Stimulated activated CD8-positive, alpha-beta memory T cell treated with anti-CD3 and anti-CD28 coated beads, Interleukin-7, amount 100 ng/mL, for 24 hours (primary cell): ENCODE data around the gene CATSPERB.
"Not testable (repeated sequence)": the region's sequence is repeated elsewhere in the genome, so short reads cannot be mapped to it uniquely, and the experiment has no call there.

Source experiments
- DNase-seq: peaks from one replicate; pipeline ENCODE4 v3.0.0-alpha.2; 2020; ENCODE audit warnings: low read depth

CATSPERB gene, protein sequence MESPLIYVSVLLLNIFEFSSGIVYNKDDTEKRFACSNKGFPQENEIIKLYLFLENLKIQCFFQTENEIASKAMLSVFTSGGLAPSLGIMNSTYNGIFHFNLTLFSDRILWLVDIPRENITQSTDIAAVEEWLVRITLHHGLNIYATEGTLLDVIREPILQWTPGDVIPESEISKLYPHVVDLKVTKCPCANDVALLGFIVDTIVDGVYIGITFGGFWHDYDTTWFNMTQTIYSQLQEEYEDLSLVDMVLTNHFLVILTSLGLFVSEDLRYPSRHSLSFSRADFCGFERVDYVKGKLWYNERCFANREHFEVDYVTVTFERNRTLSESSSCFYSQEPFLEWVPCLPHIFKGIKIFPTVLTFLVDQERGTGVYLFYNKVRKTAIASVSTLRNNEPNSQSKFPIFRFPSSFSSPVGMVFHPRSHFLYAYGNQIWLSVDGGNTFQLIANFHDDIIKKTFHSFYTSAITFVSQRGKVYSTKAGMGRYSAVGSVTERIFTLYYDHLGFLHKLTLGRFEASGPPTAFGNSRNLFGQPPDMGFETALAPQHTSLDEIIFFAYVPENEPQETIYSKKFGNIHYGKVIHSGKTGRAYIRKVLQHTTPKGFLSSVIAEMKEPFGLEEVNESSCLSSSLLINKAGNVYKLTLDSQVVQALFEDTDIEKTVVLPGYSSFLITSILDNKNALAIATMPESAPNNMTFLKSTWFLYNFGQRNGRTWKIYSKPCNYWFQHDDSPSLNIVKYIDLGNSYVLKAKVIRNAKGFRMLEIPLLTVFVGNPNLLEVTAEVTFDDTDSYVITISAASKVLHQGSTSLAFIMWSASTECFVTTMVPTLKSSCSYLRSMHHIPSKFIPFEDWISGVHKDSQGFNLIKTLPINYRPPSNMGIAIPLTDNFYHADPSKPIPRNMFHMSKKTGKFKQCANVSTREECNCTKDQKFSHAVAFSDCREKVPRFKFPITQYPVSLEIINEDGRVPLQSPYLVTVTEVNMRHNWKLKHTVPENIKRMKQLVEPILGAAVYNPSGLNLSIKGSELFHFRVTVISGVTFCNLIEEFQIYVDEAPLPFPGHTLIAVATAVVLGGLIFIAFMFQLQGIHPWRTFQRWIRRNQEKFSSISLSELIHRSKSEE

DNA sequence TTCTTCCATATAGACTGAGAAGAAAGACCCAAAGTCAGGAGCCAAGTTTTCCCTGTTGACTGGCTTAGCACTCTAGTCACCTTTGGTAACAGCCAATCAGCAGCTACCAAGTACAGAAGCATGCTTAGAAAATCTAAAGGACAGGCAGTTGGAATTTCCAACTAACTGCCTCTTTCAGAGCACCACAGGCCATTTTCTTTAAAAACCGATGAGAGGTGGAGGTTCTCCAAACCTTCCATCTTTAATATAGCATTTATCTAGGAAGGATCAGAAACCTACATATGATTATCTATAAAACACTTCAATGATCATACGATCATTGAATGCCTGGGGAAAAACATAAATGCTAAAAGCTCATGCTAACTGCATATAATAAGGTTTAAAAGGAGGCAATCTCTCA is at the start of gene CATSPERB:
CATSPERB (minus strand) TSS at position 101 of the 400 bp plus-strand sequence. CDS start 2,607 bp downstream, outside the sequence.
- DNase-seq, result no peak

DNA sequence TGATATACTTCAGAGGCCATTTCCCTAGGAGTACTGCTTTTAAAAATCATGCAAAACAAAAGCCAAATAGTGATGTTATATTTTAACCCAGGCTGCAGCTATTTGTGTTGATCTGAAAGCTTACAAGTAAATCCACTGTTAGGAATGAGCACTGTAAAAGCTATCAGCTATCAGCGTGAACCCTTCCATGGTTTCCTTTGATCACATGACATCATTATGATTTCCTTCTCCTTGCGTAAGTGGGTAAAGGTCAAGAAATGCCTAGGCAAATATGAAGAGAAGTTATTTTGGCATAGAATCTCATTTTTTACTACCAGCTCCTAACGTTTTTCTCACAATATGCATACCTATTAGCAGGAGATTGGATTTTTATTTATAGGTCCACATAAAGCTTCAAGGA is 48.6 kb upstream of the CATSPERB start:
- no peak for DNase-seq

DNA sequence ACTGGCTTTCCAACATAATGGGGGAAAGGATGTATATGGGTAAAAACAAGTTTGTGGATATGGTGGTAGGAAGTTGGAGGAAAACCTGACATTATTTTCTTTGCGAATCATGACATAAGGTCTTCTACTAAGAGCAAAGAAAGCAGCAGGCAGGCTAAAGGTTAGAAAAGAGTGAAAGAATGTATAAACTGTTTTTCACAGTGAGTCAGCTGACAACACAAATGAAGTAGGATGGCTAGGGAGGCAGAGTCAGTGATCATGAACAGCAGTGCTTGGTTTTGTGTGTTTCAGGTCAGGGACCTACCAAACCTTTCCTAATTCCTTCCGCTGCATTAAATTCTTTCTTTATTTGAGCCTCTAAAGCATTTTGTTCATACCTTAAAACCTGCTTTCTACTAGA is 46.3 kb upstream of the CATSPERB start:
- DNase-seq, result no peak

DNA sequence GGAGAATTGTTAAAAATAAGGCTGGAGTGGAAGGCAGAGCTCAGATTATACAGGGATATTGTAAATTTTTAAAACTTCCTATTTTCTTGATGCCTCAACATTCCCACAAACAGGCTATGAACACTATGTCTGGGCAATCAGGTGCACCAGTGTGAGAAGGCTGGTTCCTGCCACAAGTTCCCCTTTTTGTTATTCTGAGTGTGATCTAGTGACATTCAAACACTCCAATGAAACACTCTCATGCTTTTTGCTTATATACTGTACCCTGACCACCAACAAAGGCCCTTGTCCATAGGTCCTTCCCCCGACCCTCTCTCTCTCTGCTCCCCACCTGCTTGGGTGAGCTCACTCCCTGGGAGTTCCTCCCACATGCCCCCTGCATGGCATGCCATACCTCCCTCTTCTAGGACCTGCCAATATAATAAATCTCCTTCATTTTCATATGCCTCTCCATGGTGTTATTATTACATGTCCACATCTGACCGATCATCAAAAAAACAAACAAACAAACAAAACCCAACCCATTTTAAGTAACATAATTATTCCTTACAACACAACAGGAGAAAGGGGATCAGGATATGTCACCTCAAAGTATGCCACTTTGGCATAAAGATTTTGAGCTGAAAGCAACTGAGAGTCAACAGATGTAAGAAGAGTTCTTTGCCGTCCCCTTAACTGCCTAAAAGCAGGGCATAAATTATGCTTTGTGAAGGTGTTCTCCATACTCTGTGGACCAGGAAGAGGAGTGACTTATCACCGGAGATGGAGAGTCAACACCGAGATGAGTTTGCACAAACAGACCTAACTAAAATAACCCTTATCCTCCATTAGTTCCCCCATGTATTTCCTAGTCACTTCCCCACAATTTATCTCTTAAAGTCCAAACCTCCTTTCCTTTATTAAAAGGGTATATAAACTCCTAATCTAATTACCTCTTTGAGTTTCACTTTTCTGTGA is 42.5 kb upstream of the CATSPERB start:
- no peak for DNase-seq

DNA sequence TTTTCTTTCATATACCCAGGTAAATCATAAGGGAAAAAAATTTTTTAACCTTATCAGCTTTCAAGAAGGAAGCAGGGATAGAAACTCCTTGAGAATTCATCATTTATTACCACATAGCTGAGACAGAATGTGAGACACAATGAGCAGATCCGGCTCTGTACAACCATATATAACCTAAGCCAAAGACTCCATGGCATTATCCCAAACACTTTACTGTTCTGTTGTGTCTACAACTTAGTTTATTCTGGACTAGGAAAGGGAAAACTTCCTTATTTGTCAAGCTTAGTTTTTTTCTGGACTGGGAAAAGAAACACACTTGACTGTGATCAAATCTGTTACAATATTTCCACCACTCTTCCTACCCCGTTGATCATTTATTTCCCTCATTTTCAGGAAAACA is 38.3 kb upstream of the CATSPERB start:
- DNase-seq, result no peak

DNA sequence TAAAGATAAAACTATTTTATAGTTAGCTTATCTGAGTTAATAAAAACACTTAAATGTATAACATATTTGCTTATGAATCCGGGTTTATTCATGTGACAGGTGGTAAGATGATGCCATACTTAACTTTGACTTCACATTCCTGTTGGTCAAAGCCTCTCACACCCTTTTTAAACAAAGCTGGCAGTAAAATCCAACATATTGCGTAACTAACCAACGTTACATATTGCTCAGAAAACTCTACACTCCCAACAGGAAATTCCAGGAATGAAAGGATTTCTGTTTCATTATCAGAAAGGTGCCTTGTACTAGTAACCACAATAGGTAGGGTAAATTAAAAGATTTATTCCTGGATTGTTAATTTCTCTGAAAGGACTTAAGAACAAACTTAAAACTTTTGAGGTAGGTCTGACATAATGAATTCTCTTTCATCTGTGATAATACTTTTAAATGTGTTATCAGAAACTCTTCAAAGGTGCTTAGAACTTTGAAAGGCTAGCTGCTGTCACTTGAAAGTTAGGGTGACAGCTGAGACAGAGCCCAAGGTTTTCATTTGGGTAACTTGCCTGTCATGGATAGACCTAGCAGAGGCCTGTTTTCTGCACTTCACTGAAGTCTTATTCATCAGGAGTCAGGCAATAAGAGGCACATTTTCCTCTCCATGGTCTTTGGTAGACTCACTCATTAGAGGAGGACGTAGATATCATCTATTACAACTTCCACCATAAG is 23.8 kb upstream of the CATSPERB start:
- DNase-seq, result no peak

DNA sequence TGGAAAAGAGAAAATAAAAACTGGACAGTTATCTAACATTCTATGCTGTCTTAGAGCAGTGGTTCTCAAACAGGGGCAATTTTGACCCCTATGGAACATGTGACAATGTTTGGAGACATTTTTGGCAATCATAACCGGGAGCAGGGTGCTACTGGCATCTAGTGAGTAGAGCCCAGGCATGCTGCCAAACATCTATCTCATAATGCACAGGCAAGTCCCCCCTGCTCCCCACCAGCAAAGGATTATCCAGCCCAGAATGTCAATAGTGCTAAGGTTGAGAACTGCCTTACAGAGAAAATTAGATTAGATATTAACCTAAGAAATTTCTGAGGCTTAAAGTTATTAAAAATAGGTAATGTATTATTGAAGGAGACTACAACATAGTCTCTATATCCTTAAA is 22.9 kb upstream of the CATSPERB start:
- DNase-seq, result no peak

DNA sequence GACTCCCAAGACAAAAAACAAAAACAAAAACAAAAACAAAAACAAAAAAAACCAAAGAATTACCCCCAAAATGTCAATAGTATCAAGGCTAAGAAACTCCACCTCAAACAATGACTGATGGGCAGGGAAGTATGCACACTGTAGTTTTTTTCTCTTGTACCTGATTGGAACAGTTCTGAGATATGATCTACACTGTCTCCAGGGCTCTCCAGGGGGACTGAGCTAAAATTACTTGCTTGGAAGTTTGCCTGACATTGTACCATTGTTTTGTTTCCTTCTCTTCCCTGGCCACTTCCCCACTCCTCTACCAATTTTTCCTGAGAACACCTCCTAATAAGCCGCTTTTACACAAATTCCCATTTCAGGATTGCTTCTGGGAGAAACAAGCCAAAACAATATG is 22.3 kb upstream of the CATSPERB start:
- no peak for DNase-seq

DNA sequence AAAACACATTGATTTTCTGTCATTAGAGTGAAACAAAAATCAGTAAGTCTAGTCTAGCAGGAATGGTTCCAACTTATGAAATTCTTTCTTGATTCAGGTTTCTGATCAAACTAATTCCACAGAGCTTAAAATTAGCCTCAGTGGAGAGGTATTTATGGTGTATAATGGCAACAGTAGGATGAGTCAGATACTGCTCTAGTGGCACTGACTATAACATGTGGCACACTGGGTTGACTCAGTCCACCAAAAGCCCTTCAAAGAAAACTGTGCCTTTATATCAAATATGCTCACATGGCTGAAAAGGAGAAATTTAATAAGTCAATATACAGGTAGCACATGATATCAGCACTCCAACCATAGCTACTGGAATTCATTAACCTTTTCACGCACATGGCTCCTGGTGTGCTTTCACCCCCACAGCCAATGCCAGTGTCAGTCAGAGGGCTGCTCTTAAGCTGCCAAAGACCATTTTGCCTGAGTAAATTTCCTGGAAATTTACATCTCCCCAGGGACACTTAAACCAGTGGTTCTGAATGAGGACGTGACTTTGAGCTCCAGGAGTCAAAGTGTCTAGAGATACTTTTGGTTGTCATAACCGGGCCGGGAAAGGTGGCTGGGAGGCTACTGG is 21.7 kb upstream of the CATSPERB start:
- DNase-seq, result no peak

DNA sequence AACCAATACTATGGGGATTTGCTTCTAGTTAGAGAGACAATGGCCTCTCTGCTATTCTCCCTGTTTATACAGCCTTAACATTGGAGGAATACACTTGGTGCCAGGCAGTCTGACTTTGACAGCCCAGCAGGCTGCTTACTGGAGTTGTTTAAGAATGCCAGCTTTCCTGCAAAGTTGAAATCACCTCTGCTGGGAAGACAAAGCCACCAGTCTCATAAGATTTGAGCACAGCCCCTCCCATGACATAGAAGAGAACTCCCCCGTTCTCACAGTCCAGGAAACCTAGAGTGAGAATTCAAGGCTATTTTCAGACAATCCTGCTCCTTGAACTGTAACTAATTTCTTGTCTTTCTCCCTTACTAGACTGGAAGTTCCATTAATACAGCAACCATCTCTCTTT is 21.1 kb upstream of the CATSPERB start:
- DNase-seq, result no peak

DNA sequence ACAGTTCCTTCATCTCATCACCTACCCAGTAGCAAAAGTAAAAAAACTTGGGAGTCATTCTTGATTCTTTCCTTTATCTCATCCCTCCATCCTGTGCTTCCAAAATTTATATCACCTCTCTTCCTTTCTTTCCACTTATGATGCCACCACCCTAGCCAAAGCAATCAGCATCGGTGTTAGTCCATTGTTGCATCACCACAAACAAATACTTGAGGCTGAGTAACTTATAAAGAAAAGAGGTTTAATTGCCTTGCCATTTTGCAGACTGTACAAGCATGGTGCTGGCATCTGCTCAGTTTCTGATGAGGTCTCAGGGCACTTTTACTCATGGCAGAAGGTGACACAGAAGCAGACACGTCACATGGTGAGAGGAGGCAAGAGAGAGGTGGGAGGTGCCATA is 19.8 kb upstream of the CATSPERB start:
- no peak for DNase-seq

DNA sequence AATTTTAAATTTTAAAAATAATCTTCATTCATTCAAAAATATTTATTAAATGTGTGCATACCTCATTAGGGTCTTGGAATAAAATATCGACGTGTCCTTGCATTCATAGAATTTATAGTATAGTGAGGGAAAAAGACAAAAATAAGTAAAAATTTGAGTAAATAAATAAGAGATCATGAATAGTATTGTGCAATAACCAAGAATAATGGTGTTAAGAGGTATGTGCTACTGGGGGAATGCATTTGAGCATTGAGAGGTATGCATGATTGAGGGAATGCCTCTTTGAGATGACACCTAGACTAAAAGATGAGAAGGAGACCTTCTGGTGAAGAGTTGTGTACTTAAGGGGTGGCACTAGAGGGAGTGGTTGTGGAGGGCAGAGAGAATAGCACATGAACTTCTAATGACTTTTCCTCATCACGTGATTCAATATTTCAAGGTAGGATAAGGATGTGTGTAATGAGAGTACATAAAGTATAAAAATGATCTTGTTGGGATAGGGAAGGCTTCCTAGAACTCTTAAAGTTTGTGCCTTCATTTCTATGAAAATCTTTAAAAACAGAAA is 18.8 kb upstream of the CATSPERB start:
- no peak for DNase-seq

DNA sequence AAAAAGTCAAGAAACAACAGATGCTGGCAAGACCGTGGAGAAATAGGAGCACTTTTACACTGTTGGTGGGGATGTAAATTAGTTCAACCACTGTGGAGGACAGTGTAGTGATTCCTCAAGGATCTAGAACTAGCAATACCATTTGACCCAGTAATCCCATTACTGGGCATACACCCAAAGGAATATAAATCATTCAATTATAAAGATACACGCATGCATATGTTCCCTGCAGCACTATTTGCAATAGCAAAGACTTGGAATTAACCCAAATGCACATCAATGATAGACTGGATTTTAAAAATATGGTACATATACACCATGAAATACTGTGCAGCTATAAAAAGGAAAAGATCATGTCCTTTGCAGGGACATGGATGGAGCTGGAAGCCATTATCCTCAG is 18.0 kb upstream of the CATSPERB start:
- DNase-seq, result no peak

DNA sequence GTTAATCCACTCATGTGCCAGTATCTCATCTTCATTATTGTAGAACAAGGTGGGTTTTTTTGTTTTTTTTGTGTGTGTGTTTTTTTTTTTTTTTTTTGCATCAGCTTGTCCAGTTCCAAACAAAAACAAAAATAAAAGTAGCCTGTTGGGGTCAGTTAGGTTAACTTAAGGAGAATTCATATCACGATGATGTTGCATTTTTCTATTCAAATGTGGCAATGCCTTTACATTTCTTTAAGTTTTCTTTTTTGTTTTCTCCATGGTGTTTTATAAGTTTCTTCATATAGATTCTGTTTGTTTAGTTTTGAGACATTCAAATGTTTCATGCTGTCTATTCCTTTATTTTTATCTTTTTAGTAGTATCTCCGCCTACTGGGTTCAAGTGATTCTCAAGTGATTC is 16.2 kb upstream of the CATSPERB start:
- no peak for DNase-seq

DNA sequence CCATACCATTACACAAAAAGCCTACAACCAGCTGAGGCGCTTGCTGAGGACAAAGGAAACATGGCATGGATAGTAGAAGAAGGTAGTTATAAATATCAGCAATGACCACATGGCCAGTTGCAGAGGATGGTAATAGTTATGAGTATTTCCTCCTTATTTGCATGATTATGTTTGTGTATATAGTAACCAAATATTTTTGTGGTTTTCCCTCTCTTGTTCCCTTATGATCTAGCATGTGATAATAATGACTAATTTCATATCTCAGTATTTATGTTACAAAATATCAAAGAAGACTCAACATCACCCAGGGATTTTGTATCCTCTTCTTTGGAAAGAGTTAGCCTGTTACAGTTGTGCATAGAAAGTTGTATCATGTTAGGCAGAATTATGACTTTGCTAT is 13.5 kb upstream of the CATSPERB start:
- no peak for DNase-seq

DNA sequence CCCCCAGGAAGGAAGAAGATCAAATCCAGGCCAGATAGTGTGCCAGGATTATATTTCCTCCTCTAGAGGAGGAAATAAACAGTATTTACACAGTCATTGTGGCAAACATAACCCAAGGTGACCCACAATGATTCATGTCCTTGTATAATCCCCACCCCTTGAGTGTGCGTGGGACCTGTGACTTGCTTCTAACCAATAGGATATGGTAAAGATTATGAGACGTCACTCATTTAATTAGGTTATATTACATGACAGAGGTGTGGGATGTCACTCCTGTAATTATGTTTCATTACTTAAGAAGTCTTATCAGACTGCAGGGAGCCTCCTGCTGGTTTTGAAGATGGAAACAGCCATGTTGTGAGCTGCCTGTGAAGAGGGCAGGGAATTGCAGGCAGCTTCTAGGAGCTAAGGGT is 12.2 kb upstream of the CATSPERB start:
- DNase-seq, result no peak

DNA sequence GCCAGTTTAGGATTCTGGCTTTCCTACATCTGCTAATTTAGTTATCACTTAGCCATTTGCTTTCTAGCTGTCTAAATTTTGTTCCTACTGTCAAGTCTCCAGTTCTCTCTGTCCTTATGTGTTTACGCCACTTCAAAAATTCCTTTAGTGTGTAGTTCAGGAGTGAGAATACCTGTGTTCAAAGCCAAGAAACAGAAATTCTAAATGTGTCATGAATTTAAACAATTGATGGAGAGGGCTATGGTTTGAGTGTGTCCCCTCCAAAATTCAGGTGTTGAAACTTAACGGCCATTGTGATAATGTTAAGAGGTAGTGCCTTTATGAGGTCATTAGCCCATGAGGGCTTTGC is 11.4 kb upstream of the CATSPERB start:
- DNase-seq, result no peak

DNA sequence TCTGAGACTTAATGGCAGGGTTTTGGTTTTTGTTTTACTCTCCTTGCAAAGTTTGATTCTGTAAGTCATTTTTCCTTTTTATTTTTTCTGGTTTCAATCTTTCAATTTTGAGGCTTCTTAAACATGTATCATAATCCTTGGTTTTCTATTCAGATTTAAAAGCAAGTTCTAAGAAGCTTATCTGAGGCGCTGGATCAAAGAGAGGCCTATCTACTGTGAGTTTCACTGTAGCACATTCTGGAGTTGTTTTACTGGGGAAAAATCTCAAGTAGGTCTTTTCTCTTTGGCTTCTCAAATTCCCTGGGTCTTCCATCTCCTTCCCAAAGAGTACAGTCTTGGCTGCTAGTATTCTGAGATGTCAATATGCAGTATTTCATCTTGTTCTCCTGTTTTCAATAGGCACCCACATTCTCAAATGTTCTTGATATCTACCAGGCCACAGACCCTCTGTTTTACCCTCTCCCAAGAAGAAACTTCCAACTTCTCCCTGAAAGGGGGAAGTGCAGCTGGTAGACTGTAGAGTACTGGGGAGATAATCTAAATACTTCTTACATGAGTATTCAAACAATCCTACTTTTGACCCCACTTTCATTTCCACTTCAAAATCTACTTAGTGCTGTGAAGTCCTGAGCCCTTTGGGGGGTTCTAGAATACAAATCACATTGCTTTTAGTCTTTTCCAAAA is 10.9 kb upstream of the CATSPERB start:
- no peak for DNase-seq

DNA sequence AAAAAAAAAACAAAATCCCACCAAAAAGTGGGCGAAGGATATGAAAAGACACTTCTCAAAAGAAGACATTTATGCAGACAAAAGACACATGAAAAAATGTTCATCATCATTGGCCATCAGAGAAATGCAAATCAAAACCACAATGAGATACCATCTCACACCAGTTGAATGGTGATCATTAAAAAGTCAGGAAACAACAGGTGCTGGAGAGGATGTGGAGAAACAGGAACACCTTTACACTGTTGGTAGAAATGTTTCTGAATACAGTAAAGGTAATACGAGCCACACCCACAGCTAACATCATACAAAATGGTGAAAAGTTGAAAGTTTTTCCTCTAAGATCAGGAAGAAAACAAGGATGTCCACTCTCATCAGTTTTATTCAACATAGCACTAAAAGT is 8.0 kb upstream of the CATSPERB start:
- DNase-seq, result not testable (repeated sequence)

DNA sequence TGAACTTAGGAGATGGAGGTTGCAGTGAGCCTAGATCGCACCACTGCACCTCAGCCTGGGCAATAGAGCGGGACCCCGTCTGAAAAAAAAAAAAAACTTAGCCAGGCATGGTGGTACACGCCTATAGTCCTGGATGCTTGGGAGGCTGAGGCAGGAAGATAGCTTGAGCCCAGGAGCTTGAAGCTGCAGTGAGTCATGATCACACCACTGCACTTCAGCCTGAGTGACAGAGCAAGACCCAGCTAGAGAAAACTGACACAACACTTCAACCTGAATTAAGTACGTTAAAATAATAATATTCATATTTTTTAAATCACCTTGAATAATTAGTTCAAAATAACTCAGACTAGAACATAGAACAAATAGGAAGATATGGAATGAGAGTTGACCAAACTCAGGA is 5.7 kb upstream of the CATSPERB start:
- no peak for DNase-seq
